GM19397 (cell line): ENCODE results near the gene SPATA46.
"Not testable (repeated sequence)": the region's sequence is repeated elsewhere in the genome, so short reads cannot be mapped to it uniquely, and the experiment has no call there.

Experiments
- ATAC-seq: cut with Tn5 transposase; IDR thresholded peaks from one replicate; pipeline ENCODE4 v1.9.1; 2021; ENCODE audit warnings: mild to moderate bottlenecking, moderate library complexity; ENCODE audit not compliant: unreplicated experiment

The SPATA46 gene

DNA sequence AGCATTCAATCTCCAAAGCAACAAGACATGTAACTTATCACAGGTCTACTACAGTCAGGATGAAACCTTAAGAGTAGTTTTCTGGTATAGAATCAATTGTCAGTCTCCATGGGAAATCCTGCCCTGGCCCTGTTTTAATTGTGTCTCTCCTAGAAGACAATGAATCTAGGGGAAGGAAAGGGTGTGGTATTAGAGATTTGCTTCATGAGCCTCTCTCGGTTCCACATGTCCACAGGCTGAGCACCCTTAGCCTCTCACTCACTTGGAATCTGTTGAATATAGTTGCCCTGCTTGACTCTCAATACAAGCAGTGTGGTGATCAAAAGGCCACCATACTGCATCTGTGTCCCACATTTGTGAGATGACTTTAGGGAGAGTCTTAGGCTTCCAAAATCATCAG is 17.7 kb downstream of the SPATA46 start:
- no peak for ATAC-seq

DNA sequence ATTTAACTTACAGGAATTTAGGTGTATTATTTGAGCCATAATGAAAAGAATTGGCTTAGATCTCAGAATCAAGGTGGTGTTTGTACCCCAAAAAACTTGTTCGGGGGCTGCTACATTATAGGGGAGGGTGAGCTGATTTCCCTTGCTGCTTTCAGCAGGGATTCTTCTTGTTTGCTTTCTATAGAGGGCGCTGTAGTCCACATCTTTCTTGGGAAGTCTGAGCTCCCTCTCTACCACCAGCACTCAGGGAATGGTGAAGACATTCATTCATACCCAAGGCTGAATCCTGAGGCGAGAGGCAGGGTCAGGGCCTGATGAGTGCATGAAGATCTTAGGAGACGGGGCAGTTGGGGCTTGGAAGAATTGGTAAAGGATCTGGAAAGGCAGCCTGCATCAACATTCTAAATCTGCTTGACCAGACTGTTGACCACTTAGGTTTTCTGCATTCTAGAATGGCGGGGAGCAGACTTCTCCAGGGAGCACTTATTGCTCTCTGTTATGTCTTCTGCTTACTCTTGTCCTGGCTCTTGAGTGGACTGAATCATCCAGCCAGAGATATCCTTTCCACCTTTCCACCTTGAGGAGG is 18.9 kb downstream of the SPATA46 start:
- ATAC-seq: no peak

DNA sequence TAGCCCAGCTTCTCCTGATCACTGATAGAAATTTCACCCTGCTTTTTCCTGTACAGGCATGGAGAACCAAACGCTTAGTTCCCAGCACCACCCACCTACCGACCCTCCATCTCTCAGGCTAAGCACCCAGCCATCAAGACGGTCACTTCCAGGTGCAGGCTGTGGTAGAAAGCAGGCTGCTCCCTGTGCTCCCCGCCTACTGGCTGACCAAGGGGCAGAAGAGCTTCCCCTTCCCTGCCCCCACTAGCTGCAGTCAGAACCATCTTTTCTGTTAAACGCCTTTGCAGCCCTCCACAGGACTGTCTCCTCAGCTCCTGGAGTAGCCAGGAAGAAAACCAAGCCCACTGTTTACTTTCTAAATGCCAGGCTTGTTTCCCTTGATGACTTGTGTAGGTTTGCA is 23.0 kb downstream of the SPATA46 start:
- ATAC-seq: no peak

DNA sequence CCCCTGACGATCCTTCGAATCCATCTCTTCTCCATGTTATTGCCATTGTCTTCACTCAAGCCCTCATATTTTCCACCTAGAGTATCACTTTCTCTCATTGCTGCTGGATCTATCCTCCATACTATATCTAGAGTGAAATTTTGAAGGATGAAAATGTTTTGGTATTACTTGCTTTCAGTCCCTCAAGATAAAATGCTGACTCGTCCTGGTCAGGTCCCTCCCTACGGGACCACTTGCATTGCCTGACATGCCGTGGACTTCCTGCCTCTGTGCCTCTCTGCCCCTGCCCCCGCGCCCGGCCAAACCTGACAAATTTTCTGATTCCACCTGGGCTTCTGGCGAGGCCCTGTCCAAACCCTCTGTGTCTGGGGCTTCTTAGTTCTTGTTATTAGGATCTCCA is 23.6 kb downstream of the SPATA46 start:
- ATAC-seq: no peak

DNA sequence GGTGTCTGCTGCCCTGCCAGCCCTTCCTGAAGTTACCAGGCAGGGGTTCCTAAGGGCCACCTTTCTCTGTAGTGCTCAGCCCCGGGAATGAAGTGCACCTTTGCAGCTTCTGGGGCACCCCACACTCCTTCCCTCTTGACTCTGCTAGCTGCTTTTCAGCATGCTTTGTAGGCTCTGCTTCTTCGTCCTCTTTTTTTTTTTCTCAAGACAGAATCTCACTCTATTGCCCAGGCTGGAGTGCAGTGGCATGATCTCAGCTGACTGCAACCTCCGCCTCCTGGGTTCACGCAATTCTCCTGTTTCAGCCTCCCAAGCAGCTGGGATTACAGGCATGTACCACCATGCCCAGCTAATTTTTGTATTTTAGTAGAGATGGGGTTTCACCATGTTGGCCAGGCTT is 24.8 kb downstream of the SPATA46 start:
- ATAC-seq: not testable (repeated sequence)

DNA sequence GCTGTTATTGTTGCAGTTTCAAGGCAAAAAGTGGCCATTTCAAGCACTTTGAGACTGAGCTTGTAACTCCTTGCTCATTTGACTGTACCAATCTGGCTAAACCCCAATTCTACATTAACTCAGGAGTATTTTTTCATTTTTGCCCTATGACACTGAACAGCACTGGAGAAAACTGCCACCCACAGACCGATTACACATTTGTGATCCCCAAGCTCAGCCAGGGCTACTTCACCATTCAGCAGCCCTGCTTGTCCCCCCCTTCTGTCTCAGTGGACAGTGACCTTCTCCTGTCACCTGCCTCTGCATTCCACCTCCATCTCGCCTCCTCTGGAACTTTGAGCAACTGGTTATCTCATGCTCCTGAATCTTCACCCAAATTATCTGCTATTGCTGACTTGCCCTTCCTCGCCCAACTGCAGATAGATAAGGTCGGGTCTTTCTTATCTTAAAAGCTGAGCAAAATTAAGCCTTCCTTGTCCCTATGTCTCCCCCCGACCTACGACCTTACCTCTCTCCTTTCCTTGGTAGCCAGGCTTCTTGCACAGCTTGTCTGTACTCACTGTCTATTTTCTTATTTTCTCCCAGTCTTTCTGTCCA is 25.3 kb downstream of the SPATA46 start:
- ATAC-seq: no peak

DNA sequence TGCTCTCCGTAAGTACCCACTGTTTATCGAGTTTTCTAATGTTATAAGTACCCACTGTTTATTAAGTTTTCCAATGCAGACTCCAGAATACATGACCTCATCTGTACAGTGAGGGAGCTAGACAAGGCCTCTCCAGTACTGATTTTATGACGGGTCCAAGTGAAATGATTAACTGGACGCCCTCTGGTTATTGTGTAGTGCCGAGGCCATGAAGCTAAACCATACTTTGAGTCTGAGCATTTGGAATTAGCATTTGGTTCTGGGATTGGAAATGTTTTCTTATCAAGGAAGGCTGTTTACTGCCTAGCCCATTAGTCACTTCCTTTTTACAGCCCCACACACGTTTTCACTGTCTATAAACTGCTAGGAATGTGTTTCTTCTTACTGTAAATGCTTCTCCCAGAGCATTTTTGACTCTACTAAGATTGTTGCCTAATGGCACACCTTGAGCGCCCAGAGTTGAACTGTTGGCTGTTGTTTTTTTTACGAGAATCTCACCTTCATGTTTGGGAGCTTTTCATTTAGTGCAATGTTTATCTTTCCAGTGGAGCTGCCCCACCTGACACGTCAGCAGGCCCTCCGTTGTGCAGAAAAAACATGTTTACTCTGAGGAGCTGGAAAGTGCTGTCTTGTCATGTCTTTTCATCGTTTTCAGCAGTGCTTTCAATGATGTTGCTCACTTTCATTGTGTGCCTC is 26.9 kb downstream of the SPATA46 start:
- no peak for ATAC-seq

DNA sequence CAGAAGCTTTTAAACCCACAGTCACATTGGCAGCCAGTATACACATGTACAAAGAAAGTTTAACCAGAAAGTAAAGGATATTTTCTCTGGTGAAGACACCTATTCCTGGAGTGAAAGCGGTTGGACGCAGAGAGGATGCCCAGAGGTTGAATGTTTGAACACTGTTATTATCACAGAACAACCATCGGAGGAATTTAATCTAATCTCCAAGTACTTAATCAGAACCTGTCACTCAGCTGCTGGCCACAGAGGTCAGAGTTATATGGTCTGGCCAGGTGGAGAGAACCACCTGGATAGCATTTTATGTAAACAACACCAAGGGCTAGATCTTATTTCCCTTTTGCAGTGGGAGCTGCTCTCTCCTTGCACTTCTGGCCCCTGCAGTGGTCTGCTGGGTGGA is 29.4 kb downstream of the SPATA46 start:
- no peak for ATAC-seq

DNA sequence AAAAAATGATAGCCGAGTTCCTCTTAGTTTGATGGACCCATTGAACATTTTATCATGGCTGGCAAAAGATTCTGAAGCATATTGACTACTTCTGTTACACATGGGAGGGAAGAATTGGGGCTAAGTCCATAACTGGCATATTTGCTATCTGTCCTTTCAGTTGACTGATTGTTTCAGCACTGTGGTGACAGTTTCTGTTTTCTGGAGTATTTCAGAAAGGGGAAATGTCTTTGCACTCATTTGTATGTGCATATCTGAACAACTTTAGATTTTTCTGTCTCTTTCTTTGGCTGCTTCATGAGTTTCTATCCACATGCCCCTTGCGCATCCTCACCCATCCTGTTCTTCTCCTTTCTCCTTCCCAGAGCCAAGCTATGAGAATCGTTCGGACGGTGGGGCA is 33.2 kb downstream of the SPATA46 start:
- no peak for ATAC-seq

DNA sequence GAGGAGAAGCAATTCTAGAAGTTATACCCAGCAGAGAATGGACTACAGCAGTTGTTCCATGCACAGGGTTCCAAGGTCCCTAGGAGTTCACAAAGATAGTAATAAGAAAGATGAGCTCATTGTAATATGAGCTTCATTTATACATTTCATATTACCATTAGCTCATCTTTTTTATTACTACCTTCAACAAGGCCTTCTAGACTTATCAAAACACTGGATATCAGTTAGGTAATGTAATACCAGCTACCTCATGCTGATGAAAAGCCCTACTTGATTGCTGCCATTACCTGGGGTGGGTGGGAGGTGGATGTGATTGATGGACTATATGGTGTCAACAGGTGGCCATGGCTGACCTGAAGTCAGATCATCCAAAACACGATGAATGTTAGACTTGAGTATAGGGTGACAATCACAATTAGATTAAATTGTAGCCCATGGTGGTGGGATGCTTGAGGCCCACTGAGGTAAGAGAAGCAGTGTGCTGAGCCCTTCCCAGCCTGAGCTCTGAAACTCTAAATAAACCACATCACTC is 34.1 kb downstream of the SPATA46 start:
- ATAC-seq: no peak

DNA sequence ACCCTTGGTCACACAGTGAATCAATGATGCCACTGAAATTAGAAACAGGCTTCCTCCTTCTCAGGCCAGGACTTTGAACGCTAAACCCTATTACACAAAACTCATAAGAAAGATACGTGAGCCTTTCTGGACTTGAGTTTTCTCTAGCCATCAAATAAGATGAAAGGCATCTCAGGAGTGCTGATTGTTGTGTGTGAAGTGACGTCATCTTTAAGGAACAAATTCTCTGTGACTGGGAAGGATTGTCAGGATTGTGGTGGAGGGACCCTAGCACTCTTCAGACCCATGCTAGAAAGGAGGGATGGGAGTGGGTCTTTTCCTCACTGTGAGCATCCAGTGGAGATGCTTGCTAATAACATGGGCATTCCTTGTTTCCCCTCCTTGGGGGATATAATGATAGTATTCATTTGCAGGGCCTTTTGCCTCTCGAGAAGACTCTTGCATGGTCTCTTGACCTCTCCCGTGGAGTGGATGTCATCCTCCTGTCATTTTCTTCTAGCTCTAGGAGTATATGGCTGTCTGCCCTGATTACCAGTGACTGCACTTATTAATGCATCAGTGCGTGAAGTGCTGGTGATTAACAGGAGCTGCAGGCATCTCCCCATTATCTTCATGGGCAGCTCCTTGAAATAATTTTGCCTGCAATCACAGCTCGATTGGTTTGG is 39.9 kb downstream of the SPATA46 start:
- ATAC-seq: no peak

DNA sequence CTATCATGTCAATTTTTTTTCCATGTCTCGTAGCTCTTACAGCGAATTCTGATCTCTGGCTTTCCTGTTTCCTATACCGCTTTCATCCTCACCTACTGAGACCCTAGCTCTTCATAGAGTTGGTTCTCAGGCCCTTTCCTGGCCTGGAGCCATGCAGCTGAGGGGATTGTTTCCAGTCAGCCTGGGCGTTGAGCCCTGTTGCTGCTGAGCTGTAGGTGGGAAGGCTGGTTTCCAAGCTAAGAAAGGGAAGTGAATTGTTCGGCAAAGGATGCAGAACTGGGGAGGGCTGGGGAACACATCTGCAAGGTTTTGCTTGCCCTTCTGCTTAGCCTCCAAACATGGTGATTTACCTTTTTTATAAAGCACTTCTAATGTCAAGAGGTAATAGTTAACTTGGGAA is 41.5 kb downstream of the SPATA46 start:
- ATAC-seq: no peak

DNA sequence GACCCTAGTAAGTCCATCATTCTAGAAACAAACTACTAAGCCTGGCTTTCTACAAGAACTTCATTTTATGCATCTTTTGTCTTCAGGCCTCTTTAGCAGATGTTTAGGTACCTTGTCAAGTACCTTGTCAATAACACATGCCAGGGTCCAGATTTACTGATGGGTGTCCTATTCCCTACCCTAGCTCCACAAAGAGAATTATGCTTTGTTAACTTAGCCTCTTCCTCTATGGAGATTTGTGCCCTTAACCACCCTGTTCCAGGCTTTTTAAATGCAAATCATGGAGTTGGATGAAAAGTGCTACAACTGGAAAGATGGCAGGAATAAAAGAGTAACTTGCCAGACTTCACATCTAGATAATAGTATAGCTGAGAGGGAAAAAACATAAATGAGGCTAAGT is 42.7 kb downstream of the SPATA46 start:
- ATAC-seq: no peak

DNA sequence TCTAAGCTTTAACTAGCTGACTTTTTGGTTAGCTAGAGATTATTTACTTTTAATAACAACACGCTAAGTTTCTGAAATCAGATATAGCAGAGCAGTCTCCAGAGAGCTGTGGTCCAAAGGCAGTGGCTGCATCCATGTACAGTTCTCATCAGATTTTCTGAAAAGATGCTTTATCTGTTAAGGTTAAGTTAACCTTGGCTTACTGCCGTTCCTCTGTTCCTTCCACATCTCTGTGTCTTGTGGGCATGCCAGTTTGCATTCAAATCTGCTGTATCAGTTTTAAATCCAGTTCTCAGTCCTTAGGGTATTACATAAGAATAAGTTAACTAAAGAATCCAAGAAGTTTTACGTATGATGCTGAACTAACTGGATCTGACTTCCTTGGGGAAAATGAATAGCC is 46.8 kb downstream of the SPATA46 start:
- no peak for ATAC-seq

DNA sequence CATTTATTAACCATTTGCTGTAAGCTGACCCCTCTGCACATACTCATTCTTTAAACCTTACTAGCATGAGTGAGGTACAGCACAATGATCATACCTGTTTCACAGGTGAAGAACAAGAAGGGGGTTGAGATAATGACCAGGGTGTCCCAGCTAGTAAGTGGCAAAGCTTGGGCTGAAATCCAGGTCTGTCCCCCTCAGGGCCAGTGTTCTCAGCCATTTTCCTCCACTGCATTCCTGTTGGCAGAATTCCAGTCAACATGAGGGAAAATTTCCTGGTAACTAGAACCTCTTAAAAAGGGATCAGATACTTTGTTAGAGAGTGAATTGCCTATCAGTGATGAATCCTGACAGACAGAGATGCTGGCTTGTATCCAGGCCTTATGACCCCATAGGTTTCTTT is 48.1 kb downstream of the SPATA46 start:
- no peak for ATAC-seq

DNA sequence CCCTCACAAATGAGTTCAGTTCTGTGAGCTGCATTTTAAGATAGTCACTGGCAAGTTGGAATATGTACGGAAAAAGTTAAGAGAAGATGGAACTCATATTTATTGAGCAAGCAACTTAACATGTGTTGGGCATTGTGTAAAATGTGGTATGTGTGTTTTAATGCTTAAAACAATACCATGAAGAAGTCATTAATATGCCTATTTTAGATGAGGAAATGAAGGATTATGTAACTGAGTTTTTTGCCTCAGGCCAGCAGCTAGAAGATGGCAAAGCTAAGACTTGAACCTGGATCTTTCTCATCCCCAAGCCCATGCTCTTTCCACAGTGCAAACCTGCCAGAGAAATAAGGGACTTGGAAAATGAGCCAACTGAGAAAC is 48.9 kb downstream of the SPATA46 start:
- ATAC-seq: no peak

DNA sequence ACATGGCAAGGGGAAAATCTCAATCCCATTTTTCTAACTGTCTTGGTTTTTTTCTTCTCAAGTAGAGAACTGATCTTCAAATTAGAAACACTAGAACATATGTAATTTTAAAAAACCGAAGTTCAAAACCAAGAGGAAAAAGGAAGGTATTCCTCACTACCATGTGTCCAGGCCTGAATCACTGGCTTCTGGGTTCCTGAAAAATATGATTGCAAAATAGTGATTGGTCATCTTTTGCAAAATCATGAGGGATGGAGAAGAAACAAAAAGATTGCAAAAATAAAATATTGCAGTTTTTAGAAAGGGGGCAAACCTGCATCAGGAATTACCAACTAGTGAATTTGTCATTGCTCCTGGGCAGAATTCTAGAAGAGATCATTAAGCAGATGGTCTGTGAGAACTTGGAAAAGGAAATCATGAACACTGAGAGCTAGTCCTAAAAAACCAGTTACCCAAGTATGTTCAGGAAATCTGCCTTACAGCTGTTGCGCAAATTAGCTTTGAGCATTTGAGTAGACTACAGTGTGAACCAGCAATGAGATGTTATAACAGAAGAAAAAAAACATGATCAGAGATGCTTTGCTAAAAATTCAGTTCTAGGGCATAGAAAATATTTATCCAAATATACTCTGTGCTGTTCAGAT is 49.4 kb downstream of the SPATA46 start:
- no peak for ATAC-seq

DNA sequence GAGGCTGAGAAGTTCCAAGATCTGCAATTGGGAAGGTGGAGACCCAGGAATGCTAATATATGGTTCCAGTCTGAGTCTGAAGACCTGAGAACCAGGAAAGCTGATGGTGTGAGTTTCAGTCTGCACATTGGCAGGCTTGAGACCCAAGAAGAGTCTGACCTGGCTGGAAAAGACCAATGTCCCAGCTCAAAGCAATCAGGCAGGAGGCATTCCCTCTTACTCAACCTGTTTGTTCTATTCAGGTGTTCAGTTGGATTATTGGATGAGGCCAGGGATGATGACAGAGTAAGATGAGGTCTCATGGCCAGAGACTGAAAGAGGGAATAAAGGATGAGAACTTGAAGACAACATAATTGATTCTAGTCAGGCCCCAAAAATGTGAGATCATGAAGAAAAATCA is 50.1 kb downstream of the SPATA46 start:
- ATAC-seq: no peak

DNA sequence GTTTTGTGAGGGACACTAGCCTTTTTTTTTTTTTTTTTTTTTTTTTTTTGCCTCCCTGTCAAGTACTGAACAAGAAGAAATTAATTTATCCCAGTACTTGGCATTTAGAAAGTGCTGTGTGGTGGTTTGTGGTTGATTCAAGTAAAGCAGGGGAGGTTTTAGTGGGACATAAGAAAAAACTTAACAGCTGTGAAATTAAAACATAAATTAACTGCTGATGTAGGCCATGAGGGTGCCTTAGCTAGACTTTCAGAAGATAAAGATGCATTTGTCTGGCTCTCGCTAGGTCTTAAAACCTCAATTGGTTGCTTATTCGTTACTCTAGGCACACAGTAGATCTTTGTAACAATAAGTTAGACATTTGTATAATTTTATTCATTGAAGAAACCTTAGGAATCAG is 52.3 kb downstream of the SPATA46 start:
- no peak for ATAC-seq
